G401 (cell line): Measurements from ENCODE around the gene IFITM10. TPM values are rescaled to one million over a fixed set of nuclear protein-coding genes. Genes with fewer than 3 reads are reported as not detected.

Experiments used
- DNase-seq: peaks from one replicate; pipeline ENCODE4 v3.0.0-alpha.2; 2015; ENCODE audit warnings: low spot score
- in situ Hi-C: cut with HindIII; loops from 2 replicates; pipeline ENCODE4 v1.10.0; 2016; ENCODE audit warnings: low sequenced_read_pairs, mixed read lengths
- total RNA-seq: library from RNA; depleted of rRNA; stranded (reverse); fragments of >200 nt; shearing (Covaris generic); gene quantifications from 2 replicates; pipeline ENCODE4 v1.2.3, GENCODE V29; 2014

IFITM10 gene
- total RNA-seq, 1 experiment from 2014 or later: not detected

GRCh38 chr11:1731451-1732059 is 18.8 kb downstream of the IFITM10 start:
- in situ Hi-C loops: no loop called here
- DNase-seq: no peak

GRCh38 chr11:1730059-1730629 is 20.3 kb downstream of the IFITM10 start:
- no peak for DNase-seq
- in situ Hi-C loops: no loop called here

GRCh38 chr11:1729692-1730011 is 20.7 kb downstream of the IFITM10 start:
- DNase-seq: no peak
- in situ Hi-C loops: no loop called here

- in situ Hi-C loops: no loop called here
These were observed 21.3 kb downstream of the IFITM10 start for GRCh38 chr11:1728931-1729691.

GRCh38 chr11:1728301-1728700 is 22.1 kb downstream of the IFITM10 start:
- DNase-seq: no peak
- in situ Hi-C loops: no loop called here

More at GRCh38 chr11:1728931-1729691, 21.3 kb downstream of the IFITM10 start:
- no peak for DNase-seq

GRCh38 chr11:1727861-1728260 is 22.5 kb downstream of the IFITM10 start:
- no peak for DNase-seq
- in situ Hi-C loops: no loop called here

- in situ Hi-C loops: no loop called here
- DNase-seq: no peak
These were observed 23.2 kb downstream of the IFITM10 start for GRCh38 chr11:1727096-1727690.

- in situ Hi-C loops: no loop called here
These were observed 30.6 kb downstream of the IFITM10 start for GRCh38 chr11:1719781-1720180.

GRCh38 chr11:1718326-1718725 is 32.1 kb downstream of the IFITM10 start:
- no peak for DNase-seq

More at GRCh38 chr11:1719781-1720180, 30.6 kb downstream of the IFITM10 start:
- DNase-seq: no peak

GRCh38 chr11:1717745-1718144 is 32.6 kb downstream of the IFITM10 start:
- no peak for DNase-seq
- in situ Hi-C loops: no loop called here

More at GRCh38 chr11:1718326-1718725, 32.1 kb downstream of the IFITM10 start:
- in situ Hi-C loops: no loop called here

- in situ Hi-C loops: no loop called here
These were observed 35.2 kb downstream of the IFITM10 start for GRCh38 chr11:1714908-1715885.

GRCh38 chr11:1708716-1709115 is 41.7 kb downstream of the IFITM10 start:
- in situ Hi-C loops: no loop called here
- DNase-seq: no peak

More at GRCh38 chr11:1714908-1715885, 35.2 kb downstream of the IFITM10 start:
- no peak for DNase-seq

GRCh38 chr11:1707751-1708150 is 42.6 kb downstream of the IFITM10 start:
- DNase-seq: no peak
- in situ Hi-C loops: no loop called here

GRCh38 chr11:1706634-1707400 is 43.6 kb downstream of the IFITM10 start:
- no peak for DNase-seq
- in situ Hi-C loops: no loop called here

- in situ Hi-C loops: no loop called here
- no peak for DNase-seq
These were observed 45.0 kb downstream of the IFITM10 start for GRCh38 chr11:1705126-1706052.

GRCh38 chr11:1703146-1703545 is 47.2 kb downstream of the IFITM10 start:
- in situ Hi-C loops: no loop called here
- DNase-seq: no peak

- in situ Hi-C loops: no loop called here
- no peak for DNase-seq
These were observed 47.9 kb downstream of the IFITM10 start for GRCh38 chr11:1702506-1702905.
